SU-DHL-6 (cell line): ENCODE measurements around the gene BCL10.
A peak's percentile ranks its signal among the peaks of the same experiment; 100 is the strongest.

ENCODE experiments used
- H2AFZ ChIP-seq: fragments of 200-600 bp; sonication (generic); 2 replicates; pipeline ENCODE4 v1.6.1; 2014; ENCODE audit warnings: low read depth, mild to moderate bottlenecking, moderate library complexity, mixed read lengths, antibody characterized with exemption, low read length; ENCODE audit not compliant: severe bottlenecking
- H3F3A ChIP-seq: fragments of 200-600 bp; shearing (Covaris generic); 2 replicates; pipeline ENCODE4 v1.6.0; 2016; ENCODE audit warnings: antibody characterized with exemption, mild to moderate bottlenecking; ENCODE audit not compliant: insufficient read depth
- H3K27ac ChIP-seq: fragments of 200-600 bp; sonication (generic); 2 replicates; pipeline ENCODE4 v1.5.1; 2016; ENCODE audit warnings: low read depth, mild to moderate bottlenecking, low read length, moderate library complexity, mixed read lengths
- H3K27me3 ChIP-seq: fragments of 200-600 bp; sonication (generic), shearing (Covaris generic); 2 replicates; pipeline ENCODE4 v1.6.0; 2014; ENCODE audit warnings: mild to moderate bottlenecking, low read length
- H3K36me3 ChIP-seq: fragments of 200-600 bp; sonication (generic); 2 replicates; pipeline ENCODE4 v1.6.1; 2014; ENCODE audit warnings: mild to moderate bottlenecking, low read length, mixed read lengths
- H3K4me2 ChIP-seq: fragments of 300-600, 200-600 bp; shearing (Covaris generic), sonication (generic); 2 replicates; pipeline ENCODE4 v1.6.0; 2014; ENCODE audit warnings: low read length, low read depth, mild to moderate bottlenecking; ENCODE audit not compliant: poor library complexity, severe bottlenecking
- H3K4me3 ChIP-seq: fragments of 200-600 bp; sonication (generic); 2 replicates; pipeline ENCODE4 v1.5.1; 2014; ENCODE audit warnings: antibody characterized with exemption, low read length, mild to moderate bottlenecking, mixed read lengths; ENCODE audit not compliant: insufficient read depth, poor library complexity, severe bottlenecking
- H3K79me2 ChIP-seq: fragments of 200-600 bp; sonication (generic); 2 replicates; pipeline ENCODE4 v1.6.1; 2014; ENCODE audit warnings: mild to moderate bottlenecking, low read length, moderate library complexity; ENCODE audit not compliant: insufficient read depth
- H3K9ac ChIP-seq: fragments of 200-600 bp; sonication (generic); 2 replicates; pipeline ENCODE4 v1.7.0; 2014; ENCODE audit warnings: mild to moderate bottlenecking, low read length
- H3K9me2 ChIP-seq: fragments of 200-600 bp; sonication (generic); replicated peaks from 2 replicates; pipeline ENCODE4 v1.6.1; 2014; ENCODE audit warnings: low read length; ENCODE audit not compliant: insufficient read depth
- H3K9me3 ChIP-seq: fragments of 200-600 bp; sonication (generic); 2 replicates; pipeline ENCODE4 v1.6.1; 2014; ENCODE audit warnings: low read length, mixed read lengths; ENCODE audit not compliant: insufficient read depth
- H4K20me1 ChIP-seq: fragments of 200-600 bp; sonication (generic); 2 replicates; pipeline ENCODE4 v1.6.1; 2014; ENCODE audit warnings: low read depth, mild to moderate bottlenecking, antibody characterized with exemption, low read length, moderate library complexity, mixed read lengths
- CTCF ChIP-seq: fragments of 200-600 bp; sonication (generic); IDR thresholded peaks from one replicate; pipeline ENCODE4 v1.5.1; 2017; ENCODE audit warnings: antibody characterized with exemption, mild to moderate bottlenecking, low read length, moderate library complexity; ENCODE audit not compliant: insufficient read depth, poor library complexity, severe bottlenecking
- EZH2phosphoT487 ChIP-seq: fragments of 200-600 bp; sonication (generic), shearing (Covaris generic); conservative IDR thresholded peaks from 2 replicates; pipeline ENCODE4 v1.6.1; 2018; ENCODE audit warnings: mild to moderate bottlenecking, antibody characterized with exemption, low read length, moderate library complexity, mixed read lengths

BCL10 gene

DNA sequence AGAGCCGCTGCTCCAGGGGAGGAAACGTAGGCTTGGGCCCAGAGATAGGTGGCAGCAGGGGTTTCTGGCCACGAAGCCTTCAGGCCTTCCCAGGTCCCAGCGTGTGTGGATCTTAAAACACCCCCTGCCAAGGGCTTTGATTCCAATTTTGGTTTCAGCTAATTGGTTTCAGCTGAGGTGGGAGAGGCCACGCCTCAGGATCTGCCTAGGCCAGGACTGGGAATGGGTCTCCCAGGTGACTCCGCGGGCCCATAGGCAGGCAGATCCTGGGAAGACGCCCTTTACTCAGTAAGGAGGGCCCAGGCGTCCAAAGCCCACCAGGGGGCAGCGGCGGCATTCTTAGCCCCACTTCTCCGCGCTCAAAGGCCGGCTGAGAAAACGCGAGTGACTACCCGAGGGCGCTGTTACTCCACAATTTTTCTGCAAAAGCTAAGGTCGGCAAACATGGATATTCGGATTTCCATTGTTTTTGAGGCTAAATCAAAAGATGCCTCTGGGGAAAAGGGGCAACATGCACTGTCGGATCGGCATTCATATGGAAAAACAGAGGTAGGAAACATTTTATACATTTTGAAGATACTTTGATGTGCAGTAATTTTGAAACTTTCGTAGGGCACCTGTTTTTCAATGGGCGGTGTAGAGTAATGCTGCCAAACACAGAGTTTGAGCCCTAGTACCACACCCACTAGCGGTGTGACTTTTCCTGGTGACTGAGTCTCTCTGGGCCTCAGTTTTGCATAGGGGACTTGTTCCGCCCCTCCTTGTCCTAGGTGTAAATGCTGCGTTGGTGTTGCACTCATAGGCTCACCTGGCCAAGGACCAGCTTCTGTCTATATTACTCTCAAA lies 31.8 kb upstream of the BCL10 start:
- H2AFZ ChIP-seq = peak overlapping the region; percentile 27
- no peaks in the 10 kb centered on the region for H3K9me3 ChIP-seq
- no peaks in the 10 kb centered on the region for H4K20me1 ChIP-seq
- no peak overlapping the region for H3K4me3 ChIP-seq
- TF ChIP-seq CTCF (peak; percentile 95), EZH2phosphoT487 (no peak)
- H3K27me3 ChIP-seq = no peaks in the 10 kb centered on the region
- no peaks in the 10 kb centered on the region for H3F3A ChIP-seq
- H3K79me2 ChIP-seq = no peaks in the 10 kb centered on the region
- H3K9me2 ChIP-seq = no peaks in the 10 kb centered on the region
- H3K4me2 ChIP-seq = peak overlapping the region; percentile 26
- no peak overlapping the region for H3K27ac ChIP-seq
- no peaks in the 10 kb centered on the region for H3K36me3 ChIP-seq
- H3K9ac ChIP-seq = no peak overlapping the region

GRCh38 chr1:85306236-85306635 lies 29.8 kb upstream of the BCL10 start:
- Histone ChIP-seq H3K79me2 (no peaks in the 10 kb centered on the region), H3K4me2 (no peak overlapping the region), H4K20me1 (no peaks in the 10 kb centered on the region), H3K9me2 (no peaks in the 10 kb centered on the region), H3F3A (no peaks in the 10 kb centered on the region), H3K9ac (no peak overlapping the region), H3K4me3 (no peak overlapping the region), H3K27me3 (no peaks in the 10 kb centered on the region), H3K27ac (no peak overlapping the region), H2AFZ (no peak overlapping the region), H3K36me3 (no peaks in the 10 kb centered on the region), H3K9me3 (no peaks in the 10 kb centered on the region)
- no peak for TF ChIP-seq CTCF
- no peak for TF ChIP-seq EZH2phosphoT487

DNA sequence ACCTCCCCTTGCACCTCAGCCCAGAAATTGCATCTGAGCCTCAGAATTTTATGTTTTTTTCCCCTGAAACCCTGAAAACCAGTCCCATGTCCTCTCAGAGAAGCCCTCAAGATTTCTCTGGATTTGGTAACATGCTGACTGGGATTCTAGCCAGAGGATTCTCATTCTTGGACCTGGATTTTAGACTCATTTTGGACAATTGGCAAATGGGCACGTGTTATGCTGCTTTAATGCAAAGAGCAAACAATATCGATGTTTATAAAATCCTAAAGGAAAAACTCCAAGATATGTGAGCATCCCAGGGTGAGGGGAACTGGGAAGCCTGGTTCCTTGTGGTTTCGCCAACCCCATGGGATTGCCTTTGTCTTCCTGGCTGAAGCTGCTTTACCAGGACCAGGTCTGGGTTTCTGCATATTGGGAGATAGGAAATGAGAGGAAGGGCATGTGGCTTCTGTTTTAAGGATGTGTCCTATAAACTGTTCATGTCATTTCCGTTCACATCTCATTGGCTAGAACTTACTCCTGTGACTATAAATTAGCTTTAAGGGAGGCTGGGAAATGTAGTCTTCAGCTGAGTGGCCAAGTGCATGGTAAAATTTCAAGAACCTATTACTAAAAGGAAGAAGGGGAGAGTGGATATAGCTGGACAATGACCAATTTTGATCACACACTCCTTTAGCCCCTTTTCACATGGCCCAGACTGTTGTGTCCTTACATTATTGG lies 27.2 kb upstream of the BCL10 start:
- Histone ChIP-seq H4K20me1 (no peaks in the 10 kb centered on the region), H3F3A (no peaks in the 10 kb centered on the region), H3K4me3 (no peak overlapping the region), H3K79me2 (no peaks in the 10 kb centered on the region), H2AFZ (no peak overlapping the region), H3K36me3 (no peaks in the 10 kb centered on the region), H3K9me3 (no peaks in the 10 kb centered on the region), H3K27me3 (no peaks in the 10 kb centered on the region), H3K27ac (no peak overlapping the region), H3K9ac (no peak overlapping the region), H3K4me2 (no peak overlapping the region), H3K9me2 (no peaks in the 10 kb centered on the region)
- TF ChIP-seq EZH2phosphoT487 = no peak
- TF ChIP-seq CTCF = no peak
